Type B pancreatic cell (in vitro differentiated cells): ENCODE data around the gene GFY. TPM values are rescaled to one million over a fixed set of nuclear protein-coding genes. Genes with fewer than 3 reads are reported as not detected.
"Not testable (repeated sequence)": the region's sequence is repeated elsewhere in the genome, so short reads cannot be mapped to it uniquely, and the experiment has no call there.

Experiments used
- DNase-seq: peaks from one replicate; pipeline ENCODE4 v3.0.0; 2021; ENCODE audit warnings: mixed read lengths; ENCODE audit not compliant: unreplicated experiment; ENCODE audit errors: extremely low spot score
- H3K27ac Mint-ChIP-seq: 2 replicates; pipeline ENCODE4 v1.8.0; 2021; ENCODE audit warnings: mild to moderate bottlenecking, mixed read lengths
- H3K27me3 Mint-ChIP-seq: 2 replicates; pipeline ENCODE4 v1.8.0; 2021; ENCODE audit warnings: mixed read lengths
- H3K36me3 Mint-ChIP-seq: 2 replicates; pipeline ENCODE4 v1.8.0; 2021; ENCODE audit warnings: mixed read lengths
- H3K4me1 Mint-ChIP-seq: one replicate; pipeline ENCODE4 v1.8.0; 2021; ENCODE audit warnings: mixed read lengths; ENCODE audit not compliant: unreplicated experiment
- H3K4me3 Mint-ChIP-seq: 2 replicates; pipeline ENCODE4 v1.8.0; 2021; ENCODE audit warnings: mild to moderate bottlenecking, mixed read lengths
- H3K9me3 Mint-ChIP-seq: 2 replicates; pipeline ENCODE4 v1.8.0; 2021; ENCODE audit warnings: mixed read lengths
- CTCF ChIP-seq: fragments of 200-600 bp; sonication (generic); conservative IDR thresholded peaks from 2 replicates; pipeline ENCODE4 v1.5.0; 2021; ENCODE audit warnings: antibody characterized with exemption, mild to moderate bottlenecking
- total RNA-seq: library from RNA; stranded (reverse); gene quantifications from 2 replicates; pipeline ENCODE4 v1.2.1, GENCODE V29; 2021; ENCODE audit warnings: low replicate concordance

GFY gene
- total RNA-seq, 1 donor from 2014 or later, result not detected

GRCh38 chr19:49442771-49443365, 17.7 kb downstream of the GFY start:
- peak overlapping the region; percentile 70 for H3K27ac Mint-ChIP-seq
- no peaks in the 10 kb centered on the region for H3K9me3 Mint-ChIP-seq
- H3K4me3 Mint-ChIP-seq, result peak overlapping the region; percentile 88
- peaks cover 48% of the 10 kb centered on the region for H3K27me3 Mint-ChIP-seq
- no peaks in the 10 kb centered on the region for H3K36me3 Mint-ChIP-seq
- TF ChIP-seq CTCF, result no peak
- DNase-seq, result peak; percentile 87
- peaks cover 15% of the 10 kb centered on the region for H3K4me1 Mint-ChIP-seq

GRCh38 chr19:49443366-49444099, 18.3 kb downstream of the GFY start:
- Mint-ChIP-seq H3K27me3 (peaks cover 41% of the 10 kb centered on the region), H3K9me3 (no peaks in the 10 kb centered on the region), H3K4me1 (peaks cover 15% of the 10 kb centered on the region), H3K36me3 (peaks cover 5% of the 10 kb centered on the region), H3K27ac (peak overlapping the region; percentile 70), H3K4me3 (peak overlapping the region; percentile 88)
- DNase-seq, result peak; percentile 95
- peak; percentile 92 for TF ChIP-seq CTCF

- not testable (repeated sequence) for H3K36me3 Mint-ChIP-seq, H3K9me3 Mint-ChIP-seq, DNase-seq
- H3K27ac Mint-ChIP-seq, result peak overlapping the region; percentile 70
- H3K27me3 Mint-ChIP-seq, result peaks cover 35% of the 10 kb centered on the region
- peaks cover 15% of the 10 kb centered on the region for H3K4me1 Mint-ChIP-seq
- peak overlapping the region; percentile 88 for H3K4me3 Mint-ChIP-seq
Measured at GRCh38 chr19:49444100-49444700, 19.0 kb downstream of the GFY start.

- Mint-ChIP-seq H3K36me3 (peaks cover 7% of the 10 kb centered on the region), H3K27ac (no peak overlapping the region), H3K27me3 (peaks cover 17% of the 10 kb centered on the region), H3K9me3 (no peaks in the 10 kb centered on the region), H3K4me1 (peaks cover 17% of the 10 kb centered on the region), H3K4me3 (no peak overlapping the region)
- no peak for TF ChIP-seq CTCF
- DNase-seq, result no peak
Measured at GRCh38 chr19:49445997-49446396, 20.8 kb downstream of the GFY start.

- no peak for DNase-seq
- Mint-ChIP-seq H3K9me3 (no peaks in the 10 kb centered on the region), H3K27ac (no peak overlapping the region), H3K4me1 (peaks cover 16% of the 10 kb centered on the region), H3K27me3 (peaks cover 1% of the 10 kb centered on the region), H3K4me3 (no peak overlapping the region), H3K36me3 (peaks cover 12% of the 10 kb centered on the region)
- no peak for TF ChIP-seq CTCF
Measured at GRCh38 chr19:49447485-49448431, 22.6 kb downstream of the GFY start.
